HG03575 (cell line): ENCODE results near the gene SLC15A3.

Experiments
- ATAC-seq: cut with Tn5 transposase; IDR thresholded peaks from one replicate; pipeline ENCODE4 v1.9.1; 2021; ENCODE audit not compliant: unreplicated experiment, insufficient number of reproducible peaks, low FRiP score; ENCODE audit errors: extremely low read depth

SLC15A3 gene

DNA sequence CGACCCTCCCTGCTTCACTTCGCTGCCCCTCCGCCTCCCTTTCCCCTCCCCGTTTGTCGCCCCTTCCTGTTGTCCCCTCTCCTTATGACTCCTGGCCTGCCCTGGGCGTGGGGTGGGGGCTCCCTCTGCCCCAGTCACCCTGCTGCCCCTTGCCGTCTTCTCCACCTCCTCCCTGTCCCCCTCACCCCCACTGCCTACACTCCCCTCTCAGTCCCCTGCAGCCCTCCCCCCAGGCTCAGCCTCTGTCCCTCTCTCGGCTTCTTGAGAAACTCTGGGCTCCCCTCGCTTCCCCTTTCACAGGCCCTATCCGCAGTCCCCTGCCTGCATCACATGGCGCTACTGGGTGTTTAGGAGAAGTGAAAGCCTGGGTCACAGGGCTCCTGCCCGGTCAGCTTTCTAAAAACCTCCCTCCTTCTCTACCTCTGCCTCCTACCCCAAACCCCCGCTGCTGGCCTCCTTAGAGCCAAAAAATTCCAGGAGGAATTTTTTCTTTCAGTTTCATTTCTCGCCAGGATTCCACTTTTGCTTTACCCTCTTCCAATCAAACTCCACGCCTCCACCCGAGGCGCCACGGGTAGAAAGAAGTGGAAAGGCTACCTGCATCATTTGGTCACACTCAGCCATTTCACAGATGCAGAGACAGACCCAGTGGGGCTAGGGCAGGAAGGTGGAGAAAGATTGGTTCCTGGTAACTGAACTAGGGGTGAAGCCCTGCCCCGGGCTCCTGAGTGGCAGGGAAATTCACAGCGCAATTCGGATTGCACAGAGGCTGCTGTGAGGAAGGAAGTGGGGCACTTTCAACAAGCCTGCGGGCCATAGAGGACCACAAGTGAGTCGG lies at the start of gene SLC15A3:
Gene SLC15A3, minus strand, starts transcription at position 273 of the 838 bp plus-strand sequence. CDS start 625 bp downstream, outside the sequence.
- ATAC-seq = no peak

DNA sequence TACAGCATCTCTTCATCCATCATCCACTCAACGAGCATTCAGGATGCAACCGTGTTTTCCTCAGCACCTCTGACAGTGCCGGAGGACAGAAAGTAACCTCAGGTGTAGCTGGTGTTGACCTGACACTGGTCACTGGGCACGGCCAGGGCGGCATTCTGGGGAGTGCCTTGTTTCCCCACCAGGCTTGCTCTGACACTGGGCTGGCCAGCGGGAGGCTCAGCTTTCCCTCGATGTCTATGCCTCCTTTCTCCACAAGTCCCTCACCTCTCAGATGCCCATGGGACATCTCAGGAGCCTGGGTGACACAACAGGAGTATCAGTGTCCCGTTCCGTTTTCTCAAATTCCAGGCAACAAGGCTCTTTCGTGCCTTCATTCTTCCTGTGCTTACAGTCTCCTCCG lies 48.5 kb upstream of the SLC15A3 start:
- ATAC-seq = no peak

DNA sequence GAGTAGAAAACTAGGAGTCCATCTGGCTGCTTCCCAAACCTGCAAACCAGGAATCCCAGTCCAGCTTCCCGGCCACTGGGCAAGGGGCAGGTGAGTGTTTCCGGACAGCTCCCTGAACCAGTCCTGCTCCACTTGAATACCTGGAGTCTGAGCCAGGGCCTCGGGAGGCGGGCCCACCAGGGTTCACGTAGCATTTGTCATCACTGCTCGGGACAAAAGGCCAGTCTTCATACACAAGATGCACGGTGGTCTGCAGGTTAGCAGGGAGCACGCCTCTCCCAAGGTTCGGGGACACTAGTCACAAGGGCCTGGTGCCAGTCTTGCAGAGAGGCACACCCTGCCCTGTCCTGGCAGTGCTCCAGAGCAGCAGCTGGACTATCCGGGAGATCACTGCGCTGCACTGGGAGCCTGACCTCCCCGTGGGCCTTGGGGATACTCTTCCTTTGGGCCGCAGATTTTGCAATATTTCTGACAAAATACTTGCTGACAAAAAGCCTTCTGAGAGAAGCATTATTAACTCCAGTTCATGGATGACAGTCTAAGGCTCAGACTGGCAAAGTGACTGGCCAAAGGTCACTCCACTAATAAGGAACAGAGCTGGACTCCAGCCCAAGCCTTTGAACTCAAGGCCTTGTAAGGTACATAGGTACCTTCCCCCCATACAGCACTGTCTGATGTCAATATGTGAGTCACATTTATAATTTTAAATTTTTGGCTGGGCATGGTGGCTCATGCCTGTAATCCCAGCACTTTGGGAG lies 44.6 kb upstream of the SLC15A3 start:
- ATAC-seq = no peak

DNA sequence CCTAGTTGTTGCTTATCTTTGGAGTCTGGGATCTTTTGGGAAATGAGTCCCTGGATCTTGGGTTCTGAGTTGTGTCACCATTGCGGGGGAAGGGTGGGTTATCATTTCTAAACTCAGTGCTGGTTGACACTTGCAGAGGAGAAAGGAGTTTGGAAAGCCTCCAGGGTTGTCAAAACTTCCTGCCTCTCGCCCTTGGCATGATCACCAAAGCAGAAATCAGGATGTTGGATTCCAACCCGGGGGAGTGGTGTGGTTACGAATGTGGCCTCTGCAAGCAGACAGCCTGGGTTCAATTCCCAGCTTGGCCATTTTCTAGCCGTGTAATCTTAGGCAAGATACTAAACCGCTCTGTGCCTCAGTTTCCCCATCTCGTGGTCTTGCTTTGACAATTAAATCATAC lies 43.8 kb upstream of the SLC15A3 start:
- ATAC-seq = no peak

DNA sequence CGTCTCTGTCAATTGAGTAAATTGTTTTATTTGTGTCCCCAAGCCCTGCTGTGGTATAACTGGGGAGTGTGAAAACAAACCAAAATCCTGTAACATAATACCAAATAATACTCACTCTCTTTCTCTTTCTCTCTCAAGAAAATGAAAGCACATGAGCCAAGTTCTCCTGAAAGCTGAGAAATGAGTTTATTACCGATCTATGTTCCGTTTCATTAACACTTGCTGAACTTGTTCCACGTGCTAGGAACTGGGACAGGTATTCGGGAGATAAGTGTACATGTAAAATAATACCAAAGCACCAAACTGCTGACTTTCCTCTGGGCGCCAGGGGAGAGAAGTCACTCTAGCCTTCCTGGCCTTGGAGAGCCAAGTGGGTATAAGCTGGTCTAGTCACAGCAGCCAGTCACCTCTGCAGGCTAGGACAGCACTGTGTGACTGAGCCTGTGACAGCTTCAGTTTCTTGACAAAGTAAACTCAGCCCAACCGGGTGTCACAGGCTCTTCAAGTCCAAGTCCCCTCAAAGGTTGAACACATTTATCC lies 42.6 kb upstream of the SLC15A3 start:
- ATAC-seq = no peak

GRCh38 chr11:60993615-60994014 lies 41.6 kb upstream of the SLC15A3 start:
- ATAC-seq = no peak

GRCh38 chr11:60992842-60993409 lies 41.0 kb upstream of the SLC15A3 start:
- ATAC-seq = no peak

DNA sequence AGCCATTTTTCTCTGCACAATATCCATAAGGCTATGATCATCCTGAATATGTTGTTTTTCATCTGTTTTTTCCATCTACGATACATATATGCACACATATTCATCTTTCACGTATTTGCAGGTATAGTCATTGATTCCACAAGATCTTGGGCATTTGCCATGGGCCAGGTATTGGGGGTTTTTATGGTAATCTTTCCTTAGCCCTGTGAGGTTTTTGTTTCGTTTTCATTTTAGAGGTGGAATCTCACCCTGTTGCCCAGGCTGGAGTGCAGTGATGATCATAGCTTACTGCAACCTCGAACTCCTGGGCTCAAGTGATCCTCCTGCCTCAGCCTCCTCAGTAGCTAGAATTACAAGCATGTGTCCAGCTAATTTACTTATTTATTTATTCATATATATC lies 39.5 kb upstream of the SLC15A3 start:
- ATAC-seq = no peak

DNA sequence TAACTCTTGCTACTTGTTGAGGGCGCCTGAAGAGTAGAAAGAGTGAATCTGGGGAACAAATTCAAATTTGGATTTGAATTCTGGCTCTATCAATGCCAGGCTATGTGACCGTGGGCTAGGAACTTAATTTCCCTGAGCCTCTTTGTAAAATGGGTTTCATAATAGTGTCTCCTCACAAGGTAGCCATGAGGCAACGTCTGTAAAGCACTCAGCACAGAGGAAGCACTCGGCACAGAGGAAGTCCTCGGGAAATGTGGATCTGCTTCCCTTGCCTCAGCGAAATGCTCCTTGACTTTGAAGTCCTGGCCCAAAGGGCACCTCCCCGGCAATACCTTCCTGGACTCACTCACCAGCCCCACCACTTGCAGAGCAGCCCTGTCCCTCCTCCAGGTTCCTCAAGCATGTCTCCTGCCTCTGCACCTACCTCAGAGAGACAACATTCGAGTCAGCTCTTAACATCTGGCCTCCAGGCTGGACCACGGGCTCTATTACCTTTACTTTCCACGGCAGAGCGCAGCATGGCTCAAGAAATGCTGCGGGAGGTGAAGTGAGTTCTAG lies 37.2 kb upstream of the SLC15A3 start:
- ATAC-seq = no peak

GRCh38 chr11:60988658-60989057 lies 36.7 kb upstream of the SLC15A3 start:
- no peak for ATAC-seq

GRCh38 chr11:60987577-60988277 lies 35.8 kb upstream of the SLC15A3 start:
- no peak for ATAC-seq

DNA sequence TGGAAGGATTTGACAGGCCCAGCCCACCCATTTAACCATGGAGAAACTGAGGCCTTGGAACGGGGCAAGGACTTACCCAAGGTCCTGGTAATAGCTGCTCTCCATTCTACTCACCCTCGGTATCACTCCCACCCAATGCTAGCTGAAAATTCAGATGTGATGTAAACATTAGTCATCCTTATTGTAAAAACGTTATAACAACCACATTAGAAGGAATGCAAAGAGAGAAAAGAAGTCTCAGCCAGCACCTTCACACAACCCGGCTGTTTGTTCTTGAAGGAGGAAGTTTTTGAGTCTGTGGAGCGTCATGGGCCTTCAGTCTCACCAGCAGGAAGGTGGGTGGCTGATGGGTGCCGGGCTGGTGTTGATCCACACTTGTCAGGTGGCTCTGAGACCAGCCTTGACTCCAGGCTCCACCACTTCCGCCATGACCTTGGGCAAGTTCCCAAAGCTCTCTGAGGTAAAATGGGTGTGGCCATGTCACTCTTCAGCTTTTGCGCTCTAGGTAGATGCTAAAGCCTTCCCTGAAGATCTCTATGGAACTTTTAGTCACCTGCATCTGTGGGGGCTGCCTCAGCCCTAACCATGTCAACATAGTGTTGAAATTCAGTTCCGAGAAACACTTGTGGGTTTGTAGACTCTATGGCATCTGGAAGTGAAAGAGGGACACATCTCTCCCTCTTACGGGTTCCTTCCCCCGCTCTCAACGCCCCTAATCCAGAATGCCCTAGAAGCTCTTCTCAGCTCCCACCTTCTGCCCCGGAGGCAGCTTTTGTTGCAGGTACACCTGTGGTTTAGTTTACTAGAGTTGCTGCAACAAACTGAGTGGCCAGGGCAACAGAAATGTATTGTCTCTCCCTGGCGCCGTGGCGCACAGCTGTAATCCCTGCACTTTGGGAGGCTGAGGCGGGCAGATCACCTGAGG lies 34.3 kb upstream of the SLC15A3 start:
- ATAC-seq = no peak

DNA sequence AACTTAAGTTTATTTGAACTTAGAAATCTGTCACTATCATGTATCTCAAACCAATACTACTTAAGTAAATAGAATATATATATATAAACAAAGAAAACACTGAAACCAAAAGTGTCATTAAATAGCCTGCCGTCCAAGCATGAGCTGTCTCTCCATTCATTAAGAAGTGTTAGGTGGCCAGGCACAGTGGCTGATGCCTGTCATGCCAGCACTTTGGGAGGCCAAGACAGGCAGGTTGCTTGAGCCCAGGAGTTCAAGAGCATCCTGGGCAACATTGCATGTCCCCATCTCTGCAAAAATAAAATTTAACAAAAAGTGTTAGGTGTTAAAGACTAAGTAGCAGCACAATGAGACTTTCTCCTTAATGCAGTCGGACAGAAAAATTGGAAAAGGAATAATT lies 33.5 kb upstream of the SLC15A3 start:
- ATAC-seq = no peak

- no peak for ATAC-seq
Observed at GRCh38 chr11:60984636-60985035, 32.7 kb upstream of the SLC15A3 start.

- ATAC-seq = no peak
Observed at GRCh38 chr11:60984149-60984548, 32.2 kb upstream of the SLC15A3 start.

- no peak for ATAC-seq
Observed at GRCh38 chr11:60982184-60982583, 30.2 kb upstream of the SLC15A3 start.

GRCh38 chr11:60981515-60981914 lies 29.5 kb upstream of the SLC15A3 start:
- no peak for ATAC-seq
